ENCODE measurements around the gene AFM. TPM values are rescaled to one million over a fixed set of nuclear protein-coding genes. Genes with fewer than 3 reads are reported as not detected.
"Not testable (repeated sequence)": the region's sequence is repeated elsewhere in the genome, so short reads cannot be mapped to it uniquely, and the experiment has no call there.

The AFM gene
- total RNA-seq, 1 donor from 2014 or later, result not detected

GRCh38 chr4:73544620-73545019, 63.1 kb downstream of the AFM start:
- Mint-ChIP-seq H3K4me3 (ENCODE audit: unreplicated experiment) (no peak overlapping the region), H3K27ac (ENCODE audit: unreplicated experiment) (no peak overlapping the region), H3K4me1 (ENCODE audit: unreplicated experiment) (no peaks in the 10 kb centered on the region), H3K27me3 (ENCODE audit: unreplicated experiment) (peaks cover 57% of the 10 kb centered on the region), H3K9me3 (ENCODE audit: unreplicated experiment) (no peaks in the 10 kb centered on the region), H3K36me3 (ENCODE audit: unreplicated experiment) (no peaks in the 10 kb centered on the region)
- DNase-seq (ENCODE audit: extremely low spot score, unreplicated experiment), result no peak
- no peak for TF ChIP-seq CTCF (IDR thresholded peaks at IDR 0.05)

- not testable (repeated sequence) for H3K36me3 Mint-ChIP-seq (ENCODE audit: unreplicated experiment); H3K27ac Mint-ChIP-seq (ENCODE audit: unreplicated experiment); H3K9me3 Mint-ChIP-seq (ENCODE audit: unreplicated experiment); H3K4me1 Mint-ChIP-seq (ENCODE audit: unreplicated experiment); H3K4me3 Mint-ChIP-seq (ENCODE audit: unreplicated experiment); DNase-seq (ENCODE audit: extremely low spot score, unreplicated experiment)
- H3K27me3 Mint-ChIP-seq (ENCODE audit: unreplicated experiment), result peaks cover 42% of the 10 kb centered on the region
Observed at GRCh38 chr4:73550865-73551264, 69.3 kb downstream of the AFM start.

Other genes starting within 250 kb of the AFM start
- 68.5 and 76.0 TPM in 2 replicates for gene ANKRD17, start 222.9 kb upstream of the AFM start, total RNA-seq
- gene ALB, start 77.5 kb upstream of the AFM start, total RNA-seq, result not detected in 2 replicates
- gene AFP, start 45.5 kb upstream of the AFM start, total RNA-seq, result not detected in 2 replicates
- not detected in 2 replicates for gene RASSF6, start 138.7 kb downstream of the AFM start, total RNA-seq

Data from osteocyte (in vitro differentiated cells).